ENCODE results near the gene CHST13.

DNA sequence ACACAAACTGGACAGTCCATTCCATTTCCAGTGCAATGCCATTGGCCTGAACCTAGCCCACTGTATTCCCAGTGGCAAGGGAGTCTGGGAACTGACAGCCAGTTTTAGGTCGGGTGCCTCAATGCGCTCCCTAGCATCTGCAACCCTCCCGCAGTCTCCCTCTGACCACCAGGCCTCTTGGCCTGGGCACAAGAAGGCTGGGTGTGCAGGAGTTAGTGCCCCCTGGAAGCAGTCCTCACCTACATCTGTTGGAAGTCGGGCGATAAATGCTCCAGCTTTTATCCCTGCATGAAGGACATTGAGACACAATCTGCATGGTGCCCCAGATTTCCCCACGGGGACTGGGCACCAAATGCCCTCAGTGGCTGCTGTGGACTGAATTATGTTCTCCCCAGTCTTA is 22.1 kb downstream of the CHST13 start:
- TF ChIP-seq, protein P1, sequence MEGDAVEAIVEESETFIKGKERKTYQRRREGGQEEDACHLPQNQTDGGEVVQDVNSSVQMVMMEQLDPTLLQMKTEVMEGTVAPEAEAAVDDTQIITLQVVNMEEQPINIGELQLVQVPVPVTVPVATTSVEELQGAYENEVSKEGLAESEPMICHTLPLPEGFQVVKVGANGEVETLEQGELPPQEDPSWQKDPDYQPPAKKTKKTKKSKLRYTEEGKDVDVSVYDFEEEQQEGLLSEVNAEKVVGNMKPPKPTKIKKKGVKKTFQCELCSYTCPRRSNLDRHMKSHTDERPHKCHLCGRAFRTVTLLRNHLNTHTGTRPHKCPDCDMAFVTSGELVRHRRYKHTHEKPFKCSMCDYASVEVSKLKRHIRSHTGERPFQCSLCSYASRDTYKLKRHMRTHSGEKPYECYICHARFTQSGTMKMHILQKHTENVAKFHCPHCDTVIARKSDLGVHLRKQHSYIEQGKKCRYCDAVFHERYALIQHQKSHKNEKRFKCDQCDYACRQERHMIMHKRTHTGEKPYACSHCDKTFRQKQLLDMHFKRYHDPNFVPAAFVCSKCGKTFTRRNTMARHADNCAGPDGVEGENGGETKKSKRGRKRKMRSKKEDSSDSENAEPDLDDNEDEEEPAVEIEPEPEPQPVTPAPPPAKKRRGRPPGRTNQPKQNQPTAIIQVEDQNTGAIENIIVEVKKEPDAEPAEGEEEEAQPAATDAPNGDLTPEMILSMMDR (conservative IDR thresholded peaks at IDR 0.05; ENCODE audit: low read length): no peak
- no peak for TF ChIP-seq EZH2phosphoT487 (IDR thresholded peaks at IDR 0.05; ENCODE audit: borderline replicate concordance)

Measured in Loucy (cell line).